AG04450 (cell line): ENCODE measurements around the gene METTL14. TPM values are rescaled to one million over a fixed set of nuclear protein-coding genes. Genes with fewer than 3 reads are reported as not detected.

Experiments used
- CTCF ChIA-PET: fragments of 300-600, 350-600 bp; formaldehyde crosslinking; extraction: SDS; loops from one replicate; lab custom pipeline; 2022; ENCODE audit warnings: antibody characterized with exemption, inconsistent platforms; lab: Charles Lee
- POLR2A ChIA-PET: fragments of 350-600 bp; formaldehyde crosslinking; extraction: SDS; loops from one replicate; lab custom pipeline; 2021; ENCODE audit warnings: antibody characterized with exemption, inconsistent platforms; lab: Yijun Ruan, JAX
- DNase-seq: peaks from one replicate; pipeline ENCODE4 v3.0.0-alpha.2; 2011; ENCODE audit warnings: low read depth, low spot score
- H3K27ac ChIP-seq: one replicate; pipeline ENCODE4 v1.5.1; 2012; ENCODE audit warnings: low read depth, low read length, control low read depth
- H3K27me3 ChIP-seq: one replicate; pipeline ENCODE4 v1.6.0; 2012; ENCODE audit warnings: low read length; ENCODE audit not compliant: control insufficient read depth, insufficient read depth
- H3K4me3 ChIP-seq: 2 replicates; pipeline ENCODE4 v1.5.1; 2011; ENCODE audit warnings: mild to moderate bottlenecking, low read depth, low read length, control low read depth
- H3K9me3 ChIP-seq: 2 replicates; pipeline ENCODE4 v1.5.1; 2012; ENCODE audit warnings: low read length; ENCODE audit not compliant: control insufficient read depth, insufficient read depth
- polyA plus RNA-seq: library from polyadenylated mRNA; depleted of rRNA; stranded (reverse); fragments of >200 nt; gene quantifications from 2 replicates; pipeline ENCODE4 v1.2.3, GENCODE V29; 2011; rRNA removed
- small RNA-seq: library from RNA; depleted of rRNA; stranded (forward); fragments of <200 nt; gene quantifications from one replicate; pipeline ENCODE3, GENCODE V24; 2012; ENCODE audit warnings: low read depth; ENCODE audit not compliant: insufficient read length
- TF ChIP-seq, protein P1 (sequence below): IDR thresholded peaks from 2 replicates; pipeline ENCODE4 v1.5.1; 2011; ENCODE audit warnings: low read depth, low read length, control low read depth, inconsistent platforms

METTL14 gene
- polyA plus RNA-seq, 1 experiment = 24.6 TPM

DNA sequence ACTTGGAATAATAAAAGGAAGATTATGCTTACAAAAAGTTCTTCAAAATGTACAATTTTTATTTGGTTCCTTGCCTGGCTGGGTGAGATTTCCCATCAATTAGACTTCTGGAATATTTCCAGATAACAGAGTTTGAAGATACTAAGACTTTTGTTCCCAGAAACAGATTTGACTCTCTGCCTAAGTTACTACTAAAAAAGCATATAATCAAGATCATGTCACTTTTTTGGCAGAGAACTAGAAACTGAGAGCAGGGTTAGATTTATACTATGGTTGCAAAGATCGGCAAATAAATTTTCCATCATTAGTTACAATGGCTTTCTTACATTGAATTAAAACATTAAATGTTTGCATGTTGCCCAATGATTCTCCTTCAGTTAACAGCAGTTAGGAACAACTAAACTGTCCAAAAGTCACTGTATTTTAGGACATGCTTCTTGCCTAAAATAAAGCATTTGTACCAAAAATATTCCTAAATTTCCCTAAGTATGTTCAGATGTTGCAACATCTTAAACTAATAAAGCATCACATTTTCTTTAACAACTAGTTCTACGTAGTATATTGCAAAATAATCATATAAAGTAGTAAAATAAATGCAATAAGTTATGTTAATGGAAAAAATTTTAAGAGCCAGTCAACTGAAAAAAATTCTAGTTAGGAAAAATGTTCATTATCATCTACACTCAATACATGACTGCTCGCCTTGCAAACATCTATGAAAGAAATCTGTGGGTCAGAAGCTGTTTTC, 77.7 kb downstream of the METTL14 start:
- no peaks in the 10 kb centered on the region for H3K27me3 ChIP-seq
- POLR2A ChIA-PET = no interaction called here
- no peak overlapping the region for H3K27ac ChIP-seq
- TF ChIP-seq, protein P1, sequence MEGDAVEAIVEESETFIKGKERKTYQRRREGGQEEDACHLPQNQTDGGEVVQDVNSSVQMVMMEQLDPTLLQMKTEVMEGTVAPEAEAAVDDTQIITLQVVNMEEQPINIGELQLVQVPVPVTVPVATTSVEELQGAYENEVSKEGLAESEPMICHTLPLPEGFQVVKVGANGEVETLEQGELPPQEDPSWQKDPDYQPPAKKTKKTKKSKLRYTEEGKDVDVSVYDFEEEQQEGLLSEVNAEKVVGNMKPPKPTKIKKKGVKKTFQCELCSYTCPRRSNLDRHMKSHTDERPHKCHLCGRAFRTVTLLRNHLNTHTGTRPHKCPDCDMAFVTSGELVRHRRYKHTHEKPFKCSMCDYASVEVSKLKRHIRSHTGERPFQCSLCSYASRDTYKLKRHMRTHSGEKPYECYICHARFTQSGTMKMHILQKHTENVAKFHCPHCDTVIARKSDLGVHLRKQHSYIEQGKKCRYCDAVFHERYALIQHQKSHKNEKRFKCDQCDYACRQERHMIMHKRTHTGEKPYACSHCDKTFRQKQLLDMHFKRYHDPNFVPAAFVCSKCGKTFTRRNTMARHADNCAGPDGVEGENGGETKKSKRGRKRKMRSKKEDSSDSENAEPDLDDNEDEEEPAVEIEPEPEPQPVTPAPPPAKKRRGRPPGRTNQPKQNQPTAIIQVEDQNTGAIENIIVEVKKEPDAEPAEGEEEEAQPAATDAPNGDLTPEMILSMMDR = no peak
- no peaks in the 10 kb centered on the region for H3K9me3 ChIP-seq
- no peak overlapping the region for H3K4me3 ChIP-seq
- CTCF ChIA-PET = interaction anchor here (1.0 to 1.3 kb wide), 3 partner anchors 9 to 206 kb away, joined by 4 read pairs; no protein-coding TSS in a partner anchor
- no peak for DNase-seq

Small RNA genes lying within 50 kb of the gene (small RNA-seq; reads per million reads assigned to genes)
- not detected for gene SEPT14P4

Other genes starting within 250 kb of the METTL14 start
- gene SEC24D, start 150.7 kb downstream of the METTL14 start, polyA plus RNA-seq = 113 and 154 TPM in 2 replicates
- 4.8 and 5.1 TPM in 2 replicates for gene SYNPO2, start 203.5 kb downstream of the METTL14 start, polyA plus RNA-seq